NK-92 (cell line): Measurements from ENCODE around the gene POLE.

ENCODE experiments used
- DNase-seq: peaks from one replicate; lab custom pipeline; 2025; ENCODE audit not compliant: unreplicated experiment; lab: John Stamatoyannopoulos, UW

Gene POLE

GRCh38 chr12:132677492-132677891, 9.7 kb downstream of the POLE start:
- no peak for DNase-seq

GRCh38 chr12:132675757-132676432, 11.2 kb downstream of the POLE start:
- no peak for DNase-seq

- DNase-seq: no peak
Observed at GRCh38 chr12:132674561-132674960, 12.6 kb downstream of the POLE start.

- DNase-seq: no peak
Observed at GRCh38 chr12:132673288-132674179, 13.6 kb downstream of the POLE start.

- no peak for DNase-seq
Observed at GRCh38 chr12:132672678-132673077, 14.5 kb downstream of the POLE start.

GRCh38 chr12:132672116-132672515, 15.0 kb downstream of the POLE start:
- DNase-seq: no peak

GRCh38 chr12:132669166-132669879, 17.8 kb downstream of the POLE start:
- DNase-seq: no peak

GRCh38 chr12:132668191-132669088, 18.7 kb downstream of the POLE start:
- no peak for DNase-seq

GRCh38 chr12:132665794-132666193, 21.3 kb downstream of the POLE start:
- no peak for DNase-seq

GRCh38 chr12:132665149-132665491, 22.0 kb downstream of the POLE start:
- DNase-seq: no peak

GRCh38 chr12:132664206-132665148, 22.7 kb downstream of the POLE start:
- no peak for DNase-seq

GRCh38 chr12:132662901-132663755, 24.0 kb downstream of the POLE start:
- DNase-seq: no peak

GRCh38 chr12:132661972-132662371, 25.2 kb downstream of the POLE start:
- no peak for DNase-seq

GRCh38 chr12:132660996-132661395, 26.1 kb downstream of the POLE start:
- no peak for DNase-seq

GRCh38 chr12:132660052-132660451, 27.1 kb downstream of the POLE start:
- DNase-seq: no peak

- no peak for DNase-seq
Observed at GRCh38 chr12:132659146-132659545, 28.0 kb downstream of the POLE start.

- no peak for DNase-seq
Observed at GRCh38 chr12:132658149-132658894, 28.8 kb downstream of the POLE start.
